ENCODE results near the gene DAB1. TPM values are rescaled to one million over a fixed set of nuclear protein-coding genes. Genes with fewer than 3 reads are reported as not detected.

Gene DAB1
- total and polyA plus RNA-seq, 2 of the 8 experiments (the other 6 are each of a cell fraction or from before 2014, with no cell fraction given): 4.4 to 11.8 TPM

DNA sequence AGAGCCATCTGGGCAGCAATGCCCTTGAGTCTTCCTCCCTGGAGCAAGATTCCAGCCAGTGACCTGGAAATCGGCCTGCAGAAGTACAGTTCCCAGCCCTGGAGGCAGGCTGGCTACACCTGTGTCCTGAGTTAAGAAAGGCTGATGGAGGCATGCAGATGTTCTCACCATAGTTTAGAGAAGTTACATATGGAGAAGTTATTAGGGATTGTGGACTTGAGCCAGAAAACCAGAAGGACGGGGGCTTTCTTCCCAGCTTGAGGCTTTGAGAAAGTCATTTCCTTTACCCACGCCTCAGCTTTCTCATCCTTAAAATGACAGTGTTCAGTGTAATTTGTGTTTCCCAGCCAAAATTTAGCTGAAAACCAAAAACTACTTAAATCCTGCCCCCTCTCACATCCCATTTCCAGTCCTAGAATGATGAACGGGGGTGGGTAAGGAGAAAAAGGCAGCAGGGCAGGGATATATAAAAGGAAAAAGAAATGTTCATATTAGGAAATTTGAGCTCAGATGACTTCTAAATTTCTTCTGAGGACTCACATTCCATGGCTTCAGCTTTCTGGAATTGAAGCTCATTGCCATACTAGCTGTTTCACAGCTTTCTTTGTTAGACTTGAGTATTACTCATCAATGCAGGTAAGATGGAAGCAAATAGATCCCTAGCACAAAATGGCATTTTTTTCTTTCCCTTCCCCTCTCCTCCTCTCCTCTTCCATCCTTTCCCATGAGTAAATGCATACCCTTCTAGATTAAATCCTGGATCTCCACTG lies 443.7 kb downstream of the DAB1 start:
- Histone ChIP-seq H3K4me1 (replicated peaks in 1 of 4; ENCODE audit: control insufficient read depth in 3 of 4, insufficient read depth in 4 of 4, low read length in 3 of 4) (no peaks in the 10 kb centered on the region), H4K5ac (ENCODE audit: insufficient read length, low read depth, low read length) (no peak overlapping the region), H3K4me3 (ENCODE audit: extremely low read depth in 1 of 4, insufficient read depth in 2 of 4, low read depth in 3 of 4, low read length in 4 of 4) (no peak overlapping the region), H3K23ac (ENCODE audit: insufficient read length) (no peak overlapping the region), H2AFZ (ENCODE audit: low read length) (no peak overlapping the region), H2BK15ac (ENCODE audit: low read length) (no peak overlapping the region), H3K9ac (replicated peaks in 1 of 4; ENCODE audit: extremely low read depth in 1 of 4, low read depth in 3 of 4, low read length in 3 of 4) (no peak overlapping the region), H3K36me3 (ENCODE audit: control insufficient read depth in 2 of 4, insufficient read depth in 4 of 4, low read length in 3 of 4) (no peaks in the 10 kb centered on the region), H3K23me2 (ENCODE audit: low read depth, low read length) (no peaks in the 10 kb centered on the region), H3K27ac (ENCODE audit: low read depth, low read length) (no peak overlapping the region), H3K18ac (ENCODE audit: extremely low read depth, low read length) (no peak overlapping the region), H4K8ac (ENCODE audit: extremely low read depth, insufficient read depth, low read length) (no peak overlapping the region), H2BK12ac (ENCODE audit: low read depth, low read length) (no peak overlapping the region), H3K4ac (replicated peaks; ENCODE audit: insufficient read length, low read depth, low read length) (no peak overlapping the region), H3K27me3 (replicated peaks in 1 of 4; ENCODE audit: control insufficient read depth in 3 of 4, extremely low read depth in 1 of 4, insufficient read depth in 3 of 4, low read length in 3 of 4) (no peaks in the 10 kb centered on the region), H3K14ac (ENCODE audit: insufficient read length) (no peak overlapping the region), H3K4me2 (ENCODE audit: insufficient read depth in 1 of 2, low read depth in 2 of 2, low read length in 2 of 2) (no peak overlapping the region), H3K56ac (replicated peaks; ENCODE audit: insufficient read length, low read depth, low read length) (no peak overlapping the region), H3K79me2 (ENCODE audit: control insufficient read depth in 1 of 2, insufficient read depth in 2 of 2, low read length in 2 of 2) (no peaks in the 10 kb centered on the region), H3K9me3 (ENCODE audit: insufficient read depth in 2 of 2, low read depth in 1 of 2, low read length in 1 of 2) (no peaks in the 10 kb centered on the region), H4K91ac (replicated peaks; ENCODE audit: insufficient read length, low read length) (no peak overlapping the region), H3K79me1 (ENCODE audit: low read depth, low read length) (no peaks in the 10 kb centered on the region), H2BK20ac (ENCODE audit: low read length) (no peak overlapping the region), H2BK120ac (replicated peaks; ENCODE audit: low read depth, low read length) (no peak overlapping the region), H2BK5ac (ENCODE audit: low read depth, low read length) (no peak overlapping the region), H4K20me1 (replicated peaks in 1 of 2; ENCODE audit: control insufficient read depth in 1 of 2, insufficient read depth in 2 of 2, low read length in 2 of 2) (no peaks in the 10 kb centered on the region), H2AK5ac (ENCODE audit: low read depth, low read length) (no peak overlapping the region)
- POLR2A ChIA-PET (ENCODE audit: partially characterized antibody): no interaction called here
- 96% methylated on average over 4 of the region's 4 CpGs; no CpG with 5 or more reads in 1 of the 2 experiments for WGBS, 2 experiments (ENCODE audit: extremely low coverage in 1 of 2, insufficient coverage in 1 of 2, insufficient read length in 1 of 2, insufficient replicate concordance in 2 of 2, low coverage in 1 of 2, low lambda C conversion rate in 2 of 2, missing lambda C conversion rate in 1 of 2)
- FAIRE-seq: no peak
- DNase-seq (ENCODE audit: low read depth in 1 of 2, low spot score in 2 of 2): no peak
- CTCF ChIA-PET (ENCODE audit: partially characterized antibody): interaction anchor here (0.5 to 1.8 kb wide), 5 partner anchors 11 to 149 kb away, joined by 3 to 13 read pairs (median 3); no protein-coding TSS in a partner anchor

Measured in H1 (cell line).